Osteocyte (in vitro differentiated cells): ENCODE measurements around the gene CPT2. TPM values are rescaled to one million over a fixed set of nuclear protein-coding genes. Genes with fewer than 3 reads are reported as not detected.

Experiments used
- DNase-seq: peaks from one replicate; pipeline ENCODE4 v3.0.0; 2021; ENCODE audit warnings: mixed read lengths; ENCODE audit not compliant: unreplicated experiment; ENCODE audit errors: extremely low spot score
- H3K27ac Mint-ChIP-seq: one replicate; pipeline ENCODE4 v1.8.0; 2021; ENCODE audit warnings: mild to moderate bottlenecking, mixed read lengths; ENCODE audit not compliant: unreplicated experiment
- H3K27me3 Mint-ChIP-seq: one replicate; pipeline ENCODE4 v1.8.0; 2021; ENCODE audit warnings: mixed read lengths; ENCODE audit not compliant: unreplicated experiment
- H3K36me3 Mint-ChIP-seq: one replicate; pipeline ENCODE4 v1.8.0; 2021; ENCODE audit warnings: mixed read lengths; ENCODE audit not compliant: unreplicated experiment
- H3K4me1 Mint-ChIP-seq: one replicate; pipeline ENCODE4 v1.8.0; 2021; ENCODE audit warnings: mixed read lengths; ENCODE audit not compliant: unreplicated experiment
- H3K4me3 Mint-ChIP-seq: one replicate; pipeline ENCODE4 v1.8.0; 2021; ENCODE audit warnings: mild to moderate bottlenecking, moderate library complexity, mixed read lengths; ENCODE audit not compliant: unreplicated experiment
- H3K9me3 Mint-ChIP-seq: one replicate; pipeline ENCODE4 v1.8.0; 2021; ENCODE audit warnings: mixed read lengths; ENCODE audit not compliant: unreplicated experiment
- CTCF ChIP-seq: fragments of 200-600 bp; sonication (generic); IDR thresholded peaks from 2 replicates; pipeline ENCODE4 v1.5.0; 2021; ENCODE audit warnings: antibody characterized with exemption, mild to moderate bottlenecking, moderate library complexity
- total RNA-seq: library from RNA; stranded (reverse); gene quantifications from 2 replicates; pipeline ENCODE4 v1.2.1, GENCODE V29; 2021

The CPT2 gene
- total RNA-seq, 1 donor from 2014 or later, result 15.6 TPM

- no peak for DNase-seq
- Mint-ChIP-seq H3K4me3 (no peak overlapping the region), H3K27me3 (no peaks in the 10 kb centered on the region), H3K9me3 (no peaks in the 10 kb centered on the region), H3K4me1 (no peaks in the 10 kb centered on the region), H3K27ac (no peak overlapping the region), H3K36me3 (peaks cover 74% of the 10 kb centered on the region)
- TF ChIP-seq CTCF, result no peak
Measured at GRCh38 chr1:53206735-53207379, 10.2 kb downstream of the CPT2 start.

GRCh38 chr1:53207726-53208125, 11.1 kb downstream of the CPT2 start:
- no peak overlapping the region for H3K27ac Mint-ChIP-seq
- TF ChIP-seq CTCF, result no peak
- no peak for DNase-seq
- H3K36me3 Mint-ChIP-seq, result peaks cover 72% of the 10 kb centered on the region
- H3K4me3 Mint-ChIP-seq, result no peak overlapping the region
- H3K4me1 Mint-ChIP-seq, result no peaks in the 10 kb centered on the region
- H3K9me3 Mint-ChIP-seq, result no peaks in the 10 kb centered on the region
- no peaks in the 10 kb centered on the region for H3K27me3 Mint-ChIP-seq

GRCh38 chr1:53210352-53210751, 13.7 kb downstream of the CPT2 start:
- no peak for TF ChIP-seq CTCF
- H3K9me3 Mint-ChIP-seq, result no peaks in the 10 kb centered on the region
- no peaks in the 10 kb centered on the region for H3K4me1 Mint-ChIP-seq
- no peak overlapping the region for H3K4me3 Mint-ChIP-seq
- no peak overlapping the region for H3K27ac Mint-ChIP-seq
- no peaks in the 10 kb centered on the region for H3K27me3 Mint-ChIP-seq
- peaks cover 58% of the 10 kb centered on the region for H3K36me3 Mint-ChIP-seq
- DNase-seq, result no peak

GRCh38 chr1:53210954-53211353, 14.3 kb downstream of the CPT2 start:
- H3K4me1 Mint-ChIP-seq, result no peaks in the 10 kb centered on the region
- no peak overlapping the region for H3K4me3 Mint-ChIP-seq
- no peaks in the 10 kb centered on the region for H3K9me3 Mint-ChIP-seq
- no peak overlapping the region for H3K27ac Mint-ChIP-seq
- no peak for DNase-seq
- peaks cover 54% of the 10 kb centered on the region for H3K36me3 Mint-ChIP-seq
- no peak for TF ChIP-seq CTCF
- H3K27me3 Mint-ChIP-seq, result no peaks in the 10 kb centered on the region

DNA sequence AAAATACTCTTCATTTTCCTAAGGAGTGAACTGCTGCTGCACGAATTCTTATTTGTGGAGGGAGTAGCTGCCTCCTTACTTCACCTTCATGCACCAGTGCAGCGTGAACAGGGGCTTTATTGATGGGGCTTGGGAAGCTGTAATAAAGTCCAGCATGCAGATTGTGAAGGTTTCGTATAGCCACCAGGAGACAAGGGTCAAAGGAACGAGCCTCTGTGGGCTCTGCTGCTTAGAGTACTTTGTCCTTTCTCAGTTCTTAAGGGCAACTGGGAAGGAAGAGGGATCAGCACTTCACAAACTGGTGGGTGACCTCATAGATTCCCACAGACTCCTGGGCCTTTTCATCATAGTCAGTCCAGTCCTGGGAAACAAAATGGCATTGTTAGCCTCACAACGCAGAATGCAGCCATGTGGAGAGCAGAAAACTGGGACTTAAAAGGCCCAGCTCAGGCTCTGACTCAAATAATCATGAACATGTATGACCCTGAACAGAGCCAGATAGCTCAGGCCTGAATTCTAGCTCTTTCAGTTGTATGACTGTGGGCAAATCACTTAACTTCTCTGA, 17.8 kb downstream of the CPT2 start:
- peaks cover 42% of the 10 kb centered on the region for H3K36me3 Mint-ChIP-seq
- H3K9me3 Mint-ChIP-seq, result no peaks in the 10 kb centered on the region
- no peaks in the 10 kb centered on the region for H3K27me3 Mint-ChIP-seq
- H3K4me3 Mint-ChIP-seq, result no peak overlapping the region
- no peak overlapping the region for H3K27ac Mint-ChIP-seq
- TF ChIP-seq CTCF, result no peak
- DNase-seq, result no peak
- H3K4me1 Mint-ChIP-seq, result peaks cover 8% of the 10 kb centered on the region
